Activated T-helper 9 cell treated with anti-CD3 and anti-CD28 coated beads, Interleukin-2, amount 50 U/mL, for 16 hours (primary cell): Measurements from ENCODE around the gene MIA.
"Not testable (repeated sequence)": the region's sequence is repeated elsewhere in the genome, so short reads cannot be mapped to it uniquely, and the experiment has no call there.

ENCODE experiments used
- DNase-seq: peaks from one replicate; pipeline ENCODE4 v3.0.0-alpha.2; 2020; ENCODE audit warnings: low read depth

The MIA gene

DNA sequence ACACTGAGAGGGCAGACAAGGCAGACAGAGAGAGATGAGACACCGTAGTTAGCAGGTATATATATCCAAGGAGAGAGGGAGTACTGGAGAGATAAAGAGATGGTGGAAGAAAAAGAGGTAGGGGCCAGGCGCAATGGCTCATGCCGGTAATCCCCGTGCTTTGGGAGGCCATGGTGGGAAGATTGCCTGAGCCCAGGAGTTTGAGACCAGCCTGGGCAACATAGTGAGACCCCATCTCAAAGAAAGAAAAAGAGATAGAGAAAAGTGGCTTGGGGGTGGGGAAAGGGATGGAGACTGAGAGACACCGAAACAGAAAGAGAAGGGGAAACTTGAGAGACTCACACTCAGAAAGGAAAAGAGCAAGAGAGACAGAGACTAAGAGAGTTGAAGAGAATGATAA lies 5.3 kb downstream of the MIA start:
- DNase-seq, result no peak

- no peak for DNase-seq
Measured at GRCh38 chr19:40781140-40781539, 5.8 kb downstream of the MIA start.

DNA sequence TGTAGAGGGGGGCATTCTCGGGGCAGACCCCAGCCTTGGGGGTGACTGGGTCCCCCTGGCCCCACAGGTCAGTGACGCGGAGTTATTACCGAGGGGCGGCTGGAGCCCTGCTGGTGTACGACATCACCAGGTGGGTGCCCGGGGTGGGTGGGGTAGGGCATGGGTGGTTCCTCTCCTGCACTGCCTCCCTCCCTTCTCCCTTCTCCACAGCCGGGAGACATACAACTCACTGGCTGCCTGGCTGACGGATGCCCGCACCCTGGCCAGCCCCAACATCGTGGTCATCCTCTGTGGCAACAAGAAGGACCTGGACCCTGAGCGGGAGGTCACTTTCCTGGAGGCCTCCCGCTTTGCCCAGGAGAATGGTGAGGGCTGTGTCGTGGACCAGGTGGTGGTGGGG lies 8.4 kb downstream of the MIA start:
- no peak for DNase-seq

DNA sequence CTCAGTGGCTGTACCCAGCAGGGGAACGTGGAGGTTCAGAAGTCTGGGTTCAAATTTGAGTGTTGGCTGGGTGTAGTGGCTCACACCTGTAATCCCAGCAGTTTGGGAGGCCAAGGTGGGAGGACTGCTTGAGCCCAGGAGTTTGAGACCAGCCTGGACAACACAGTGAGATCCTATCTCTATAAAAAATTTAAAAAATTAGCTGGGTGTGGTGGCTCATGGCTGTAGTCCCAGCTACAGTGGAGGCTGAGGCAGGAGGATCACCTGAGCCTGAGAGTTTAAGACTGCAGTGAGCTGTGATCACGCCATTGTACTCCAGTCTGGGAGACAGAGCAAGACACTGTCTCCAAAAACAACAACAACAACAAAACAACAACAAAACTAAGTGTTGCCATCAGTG lies 8.8 kb downstream of the MIA start:
- not testable (repeated sequence) for DNase-seq

DNA sequence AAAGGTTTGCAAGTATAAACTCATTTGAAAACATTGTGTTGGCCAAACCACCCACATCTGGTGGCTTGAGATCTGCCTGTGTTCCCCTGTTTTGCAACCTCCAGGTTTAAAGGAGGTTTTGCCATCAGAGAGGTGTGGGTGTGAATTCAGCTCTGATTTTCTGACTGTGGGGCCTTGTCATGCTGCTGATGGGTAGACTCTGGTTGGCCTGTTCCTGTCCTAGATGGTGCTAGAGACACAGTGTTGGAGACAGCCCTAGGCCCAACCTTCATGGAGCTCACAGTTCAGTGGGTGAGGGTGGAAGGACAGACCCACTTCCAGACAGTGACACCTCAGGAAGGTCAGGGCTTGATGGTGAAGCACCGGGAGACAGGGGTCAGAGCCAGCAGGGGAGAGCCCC lies 10.2 kb downstream of the MIA start:
- no peak for DNase-seq

- DNase-seq, result no peak
Measured at GRCh38 chr19:40786060-40787037, 11.0 kb downstream of the MIA start.

DNA sequence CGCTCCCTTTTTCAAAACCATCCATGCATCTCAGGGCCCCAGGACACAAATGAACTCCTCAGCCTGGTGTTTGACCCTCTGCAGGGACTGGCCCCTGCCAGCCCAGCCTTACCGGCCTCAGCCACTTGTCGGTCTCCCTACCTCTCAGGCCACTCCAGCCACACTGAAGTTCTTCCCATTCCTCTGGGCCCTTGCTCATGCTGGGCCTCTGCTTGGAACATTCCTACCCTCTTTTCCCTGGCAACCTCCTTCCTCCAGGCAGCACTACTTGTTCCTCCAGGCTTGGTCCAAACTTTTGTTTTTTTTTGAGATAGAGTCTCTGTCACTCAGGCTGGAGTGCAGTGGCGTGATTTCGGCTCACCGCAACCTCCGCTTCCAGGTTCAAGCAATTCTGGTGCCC lies 16.0 kb downstream of the MIA start:
- DNase-seq, result no peak

GRCh38 chr19:40791996-40792395 lies 16.7 kb downstream of the MIA start:
- DNase-seq, result no peak

DNA sequence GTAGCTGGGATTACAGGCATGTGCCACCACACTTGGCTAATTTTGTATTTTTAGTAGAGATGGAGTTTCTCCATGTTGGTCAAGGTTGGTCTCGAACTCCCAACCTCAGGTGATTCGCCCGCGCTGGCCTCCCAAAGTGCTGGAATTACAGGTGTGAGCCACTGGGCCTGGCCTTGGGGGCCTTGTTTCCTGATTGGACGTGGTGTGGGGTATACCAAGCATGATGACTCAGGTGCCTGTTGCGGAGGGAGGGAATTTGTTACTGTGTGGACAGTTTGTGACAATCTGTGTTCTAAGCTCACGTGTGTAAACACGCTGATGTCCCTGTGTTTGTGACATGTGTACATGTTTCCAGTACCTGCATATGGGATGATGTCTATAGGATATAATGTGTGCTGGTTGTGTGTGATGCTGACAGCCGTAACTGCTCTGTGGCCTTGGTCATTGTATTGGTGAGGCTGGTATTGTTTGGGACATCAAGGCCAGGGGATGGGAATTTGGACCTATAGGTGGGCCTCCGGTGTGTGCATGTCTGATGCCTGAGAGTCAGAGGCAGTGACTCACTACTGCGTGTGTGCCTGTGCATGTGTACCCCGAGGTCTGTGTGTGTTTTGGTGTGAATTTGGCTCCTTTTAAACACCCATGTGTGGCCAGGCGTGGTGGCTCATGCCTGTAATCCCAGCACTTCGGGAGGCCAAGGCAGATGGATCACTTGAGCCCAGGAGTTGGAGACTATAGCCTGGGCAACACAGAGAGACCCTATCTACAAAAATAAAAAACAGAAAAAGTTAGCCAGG lies 22.0 kb downstream of the MIA start:
- DNase-seq, result no peak

GRCh38 chr19:40797963-40798682 lies 22.8 kb downstream of the MIA start:
- DNase-seq, result peak; percentile 46

- DNase-seq, result peak; percentile 100
Measured at GRCh38 chr19:40798683-40799557, 23.6 kb downstream of the MIA start, which contains the start of gene EGLN2. Gene EGLN2, plus strand, starts transcription at chr19:40799191. Its CDS starts 1,382 bp downstream, at chr19:40800573.

- no peak for DNase-seq
Measured at GRCh38 chr19:40799558-40800338, 24.4 kb downstream of the MIA start.

DNA sequence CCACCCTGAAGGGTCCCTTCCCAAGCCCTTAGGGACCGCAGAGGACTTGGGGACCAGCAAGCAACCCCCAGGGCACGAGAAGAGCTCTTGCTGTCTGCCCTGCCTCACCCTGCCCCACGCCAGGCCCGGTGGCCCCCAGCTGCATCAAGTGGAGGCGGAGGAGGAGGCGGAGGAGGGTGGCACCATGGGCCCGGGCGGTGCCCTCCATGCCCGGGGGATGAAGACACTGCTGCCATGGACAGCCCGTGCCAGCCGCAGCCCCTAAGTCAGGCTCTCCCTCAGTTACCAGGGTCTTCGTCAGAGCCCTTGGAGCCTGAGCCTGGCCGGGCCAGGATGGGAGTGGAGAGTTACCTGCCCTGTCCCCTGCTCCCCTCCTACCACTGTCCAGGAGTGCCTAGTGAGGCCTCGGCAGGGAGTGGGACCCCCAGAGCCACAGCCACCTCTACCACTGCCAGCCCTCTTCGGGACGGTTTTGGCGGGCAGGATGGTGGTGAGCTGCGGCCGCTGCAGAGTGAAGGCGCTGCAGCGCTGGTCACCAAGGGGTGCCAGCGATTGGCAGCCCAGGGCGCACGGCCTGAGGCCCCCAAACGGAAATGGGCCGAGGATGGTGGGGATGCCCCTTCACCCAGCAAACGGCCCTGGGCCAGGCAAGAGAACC lies 25.1 kb downstream of the MIA start:
- no peak for DNase-seq

DNA sequence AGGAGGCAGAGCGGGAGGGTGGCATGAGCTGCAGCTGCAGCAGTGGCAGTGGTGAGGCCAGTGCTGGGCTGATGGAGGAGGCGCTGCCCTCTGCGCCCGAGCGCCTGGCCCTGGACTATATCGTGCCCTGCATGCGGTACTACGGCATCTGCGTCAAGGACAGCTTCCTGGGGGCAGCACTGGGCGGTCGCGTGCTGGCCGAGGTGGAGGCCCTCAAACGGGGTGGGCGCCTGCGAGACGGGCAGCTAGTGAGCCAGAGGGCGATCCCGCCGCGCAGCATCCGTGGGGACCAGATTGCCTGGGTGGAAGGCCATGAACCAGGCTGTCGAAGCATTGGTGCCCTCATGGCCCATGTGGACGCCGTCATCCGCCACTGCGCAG lies 25.7 kb downstream of the MIA start:
- DNase-seq, result no peak

DNA sequence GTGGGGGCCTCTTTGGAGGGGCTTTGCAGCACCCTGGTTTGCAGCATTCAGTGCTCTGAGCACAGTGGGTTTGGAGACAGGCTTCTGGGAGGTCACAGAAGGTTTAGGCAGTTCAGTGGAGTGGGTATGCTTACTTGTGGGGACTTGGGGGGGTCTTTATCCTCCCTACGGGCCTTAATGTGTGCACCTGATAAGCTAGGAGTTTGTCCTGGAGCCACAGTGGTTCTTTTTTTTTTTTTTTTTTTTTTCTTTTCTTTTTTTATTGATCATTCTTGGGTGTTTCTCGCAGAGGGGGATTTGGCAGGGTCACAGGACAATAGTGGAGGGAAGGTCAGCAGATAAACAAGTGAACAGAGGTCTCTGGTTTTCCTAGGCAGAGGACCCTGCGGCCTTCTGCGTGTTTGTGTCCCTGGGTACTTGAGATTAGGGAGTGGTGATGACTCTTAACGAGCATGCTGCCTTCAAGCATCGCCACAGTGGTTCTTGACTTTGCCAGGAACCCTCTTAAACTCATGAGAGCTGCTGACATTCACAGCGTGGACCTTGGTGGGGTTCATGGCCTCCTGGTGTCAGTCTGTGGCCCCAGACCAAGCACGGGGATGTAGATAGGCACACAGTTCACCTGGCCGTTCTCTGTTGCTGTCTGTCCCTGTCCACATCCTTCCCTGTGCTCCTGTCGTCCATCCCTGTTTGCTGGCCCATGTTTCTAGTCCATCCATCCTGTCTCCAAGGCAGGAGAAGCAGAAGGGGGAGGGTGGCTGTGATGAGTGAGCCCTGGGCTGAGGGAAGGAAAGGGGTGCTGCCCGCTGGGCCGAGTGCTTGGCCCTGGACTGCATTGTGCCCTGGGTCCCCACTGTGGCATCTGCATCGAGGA lies 26.3 kb downstream of the MIA start:
- no peak for DNase-seq

GRCh38 chr19:40802300-40803169 lies 27.2 kb downstream of the MIA start:
- DNase-seq, result no peak

DNA sequence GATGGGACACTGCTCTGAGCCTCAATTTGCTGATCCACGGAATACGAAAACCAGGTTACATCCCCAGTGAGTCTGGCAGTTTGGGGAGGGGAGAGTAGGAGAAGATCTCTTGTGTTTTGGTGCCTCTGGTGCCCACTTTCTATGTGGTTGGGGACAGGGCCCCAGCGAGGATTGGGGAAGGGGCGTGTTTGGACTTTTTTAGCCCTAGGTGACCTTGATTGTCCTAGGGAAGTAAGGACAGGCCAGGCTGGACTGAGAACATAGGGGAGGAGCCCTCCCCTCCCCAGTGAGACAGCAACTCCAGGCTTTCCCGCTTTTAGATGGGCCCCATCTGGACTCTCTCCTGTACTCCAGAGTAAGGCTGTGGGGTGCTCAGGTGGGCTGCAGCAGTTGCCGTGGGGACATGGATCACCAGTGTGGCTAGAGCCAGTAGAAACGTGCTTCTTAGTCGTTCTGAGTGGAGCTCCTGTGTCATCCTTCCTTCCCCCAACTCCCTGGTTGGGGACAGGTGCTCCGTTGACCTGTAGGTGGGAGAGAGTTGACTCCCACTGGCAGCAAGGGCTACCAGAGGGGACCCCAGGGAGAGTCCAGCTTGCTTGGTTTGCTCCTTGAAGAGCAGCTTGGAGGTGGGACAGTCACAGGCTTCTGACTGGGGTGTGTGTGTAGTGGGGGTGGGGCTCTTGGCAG lies 28.0 kb downstream of the MIA start:
- no peak for DNase-seq
